Thyroid gland (tissue), 4 donors: Measurements from ENCODE around the gene KCNQ1.

Experiments used
- CTCF ChIP-seq, 6 experiments: fragments of 200-600 bp in 3 of 6; fragments of 450-650 bp in 3 of 6; sonication (generic) in 3 of 6; IDR thresholded peaks; one replicate each; pipeline ENCODE4 v1.5.1; 2016 to 2019; ENCODE audit warnings: antibody characterized with exemption in 6 of 6, mild to moderate bottlenecking in 2 of 6, inconsistent platforms in 1 of 6, moderate library complexity in 1 of 6
- POLR2A ChIP-seq, 2 donors: fragments of 450-650 bp; IDR thresholded peaks; one replicate each; pipeline ENCODE4 v1.6.1; 2017; ENCODE audit warnings: antibody characterized with exemption in 2 of 2, mild to moderate bottlenecking in 2 of 2, moderate library complexity in 1 of 2

GRCh38 chr11:2795491-2795991 lies 350.7 kb downstream of the KCNQ1 start:
- TF ChIP-seq POLR2A (IDR thresholded peaks at IDR 0.05): no peak
- no peak for TF ChIP-seq CTCF (IDR thresholded peaks at IDR 0.05)
